Nucleus accumbens (tissue), 56 donors: Measurements from ENCODE around the gene TRIM39.
"Not testable (repeated sequence)": the region's sequence is repeated elsewhere in the genome, so short reads cannot be mapped to it uniquely, and the experiment has no call there.

ENCODE experiments used
- DNase-seq, 56 donors: peaks; one replicate each; lab custom pipeline; 2025; lab: John Stamatoyannopoulos, UW

Gene TRIM39

GRCh38 chr6:30326526-30327231 is at the start of gene TRIM39:
Gene TRIM39 (plus strand): TSS chr6:30326927. CDS start chr6:30329318, 2,391 bp downstream.
- DNase-seq, result peak; percentile 54 to 96 (median 88)

DNA sequence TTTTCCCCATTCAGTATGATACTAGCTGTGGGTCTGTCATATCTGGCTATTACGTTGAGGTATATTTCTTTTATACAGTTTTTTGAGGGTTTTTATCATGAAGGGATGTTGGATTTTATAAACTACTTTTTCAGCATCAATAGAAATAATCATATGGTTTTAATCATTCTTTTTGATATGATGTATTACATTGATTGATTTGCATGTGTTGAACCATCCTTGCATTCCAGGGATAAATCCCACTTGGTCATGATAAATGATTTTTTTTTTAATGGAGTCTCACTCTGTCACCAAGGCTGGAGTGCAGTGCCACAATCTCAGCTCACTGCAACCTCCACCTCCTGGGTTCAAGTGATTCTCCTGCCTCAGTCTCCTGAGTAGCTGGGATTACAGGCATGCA is 45.7 kb upstream of the TRIM39 start:
- not testable (repeated sequence) for DNase-seq

DNA sequence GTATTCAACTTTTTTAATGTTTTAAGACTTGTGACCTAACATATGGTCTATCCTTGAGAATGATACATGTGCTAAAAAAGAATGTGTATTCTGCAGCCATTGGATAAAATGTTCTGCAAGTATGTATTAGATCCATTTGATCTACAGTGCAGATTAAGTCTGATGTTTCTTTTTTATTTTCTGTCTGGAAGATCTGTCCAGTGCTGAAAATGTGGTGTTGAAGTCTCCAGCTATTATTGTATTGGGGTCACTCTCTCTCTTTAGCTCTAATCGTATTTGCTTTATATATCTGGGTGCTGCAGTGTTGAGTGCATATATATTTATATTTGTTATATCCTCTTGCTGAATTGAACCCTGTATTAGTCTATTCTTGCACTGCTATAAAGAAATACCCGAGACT is 44.2 kb upstream of the TRIM39 start:
- DNase-seq, result no peak

GRCh38 chr6:30283761-30284160 is 43.0 kb upstream of the TRIM39 start:
- no peak for DNase-seq

DNA sequence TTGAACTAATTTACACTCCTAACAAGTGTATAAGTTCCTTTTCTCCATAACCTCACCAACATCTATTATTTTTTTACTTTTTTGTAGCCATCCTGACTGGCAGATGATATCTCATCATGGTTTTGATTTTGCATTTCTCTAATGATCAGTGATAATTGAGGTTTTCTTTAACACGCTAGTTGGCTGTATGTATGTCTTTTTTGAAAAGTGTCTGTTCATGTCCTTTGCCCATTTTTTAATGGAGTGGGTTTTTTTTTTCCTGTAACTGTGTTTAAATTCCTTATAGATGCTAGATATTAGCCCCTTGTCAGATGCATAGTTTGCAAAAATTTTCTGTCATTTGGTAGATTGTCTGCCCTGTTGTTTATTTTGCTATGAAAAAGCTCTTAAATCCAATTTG is 39.6 kb upstream of the TRIM39 start:
- no peak for DNase-seq

- no peak for DNase-seq
Measured at GRCh38 chr6:30295837-30296236, 30.9 kb upstream of the TRIM39 start.

DNA sequence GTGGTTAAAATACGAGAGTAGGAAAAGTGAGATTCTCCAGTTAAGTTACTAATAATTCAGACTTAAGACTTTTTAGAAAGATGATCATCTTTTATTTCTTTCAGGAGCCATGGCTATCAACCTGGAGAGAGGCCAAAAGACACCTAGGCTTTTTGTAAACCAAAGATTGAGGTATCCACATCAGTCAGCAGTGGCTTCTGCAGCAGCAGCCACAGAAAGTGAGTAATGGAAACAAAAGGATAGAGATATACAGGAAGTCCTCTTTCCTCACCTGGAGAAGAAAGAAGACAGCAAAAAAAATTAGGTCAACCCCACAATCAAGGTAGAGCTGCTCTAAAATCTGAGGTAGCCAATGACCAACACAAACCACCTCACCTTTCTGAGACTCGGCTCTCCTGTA is 22.7 kb upstream of the TRIM39 start:
- no peak for DNase-seq

DNA sequence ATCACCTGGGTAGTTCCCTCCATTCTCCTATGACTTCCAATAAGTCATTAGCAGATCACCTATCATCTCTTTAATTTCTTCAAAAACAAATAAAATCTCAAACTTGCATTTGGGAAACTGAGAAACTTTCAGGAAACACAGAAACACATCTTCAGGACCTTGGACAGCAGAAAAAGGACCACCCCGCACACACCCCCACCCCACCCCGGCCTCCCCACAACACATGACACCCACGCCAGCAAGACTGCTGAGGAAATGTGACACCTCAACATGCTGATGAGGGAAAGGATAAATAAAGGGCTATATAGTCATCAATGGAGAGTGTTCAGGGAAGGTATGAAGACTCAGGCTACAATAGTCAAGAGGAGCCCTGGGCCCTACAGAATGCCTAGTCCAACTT is 15.6 kb upstream of the TRIM39 start:
- no peak for DNase-seq

- DNase-seq, result no peak
Measured at GRCh38 chr6:30311671-30312070, 15.1 kb upstream of the TRIM39 start.

DNA sequence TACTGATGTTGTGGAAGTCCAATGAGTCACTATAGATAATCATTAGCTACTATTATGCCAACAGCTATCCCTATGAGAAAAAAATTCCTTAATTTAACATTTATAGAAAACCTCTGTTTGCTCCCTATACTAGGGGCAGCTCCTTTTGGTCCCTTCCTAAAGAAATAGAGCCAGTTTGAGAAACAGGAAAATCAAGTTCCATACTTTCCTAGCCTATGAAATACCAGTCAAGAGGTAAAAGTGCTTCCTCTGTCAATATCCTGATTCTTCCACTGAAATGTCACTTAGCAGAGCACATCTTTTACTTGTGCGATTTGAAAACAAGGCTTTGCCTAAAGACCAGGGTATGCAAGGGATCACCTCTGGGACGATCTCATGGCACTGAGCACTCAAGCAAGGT is 14.5 kb upstream of the TRIM39 start:
- DNase-seq, result no peak

DNA sequence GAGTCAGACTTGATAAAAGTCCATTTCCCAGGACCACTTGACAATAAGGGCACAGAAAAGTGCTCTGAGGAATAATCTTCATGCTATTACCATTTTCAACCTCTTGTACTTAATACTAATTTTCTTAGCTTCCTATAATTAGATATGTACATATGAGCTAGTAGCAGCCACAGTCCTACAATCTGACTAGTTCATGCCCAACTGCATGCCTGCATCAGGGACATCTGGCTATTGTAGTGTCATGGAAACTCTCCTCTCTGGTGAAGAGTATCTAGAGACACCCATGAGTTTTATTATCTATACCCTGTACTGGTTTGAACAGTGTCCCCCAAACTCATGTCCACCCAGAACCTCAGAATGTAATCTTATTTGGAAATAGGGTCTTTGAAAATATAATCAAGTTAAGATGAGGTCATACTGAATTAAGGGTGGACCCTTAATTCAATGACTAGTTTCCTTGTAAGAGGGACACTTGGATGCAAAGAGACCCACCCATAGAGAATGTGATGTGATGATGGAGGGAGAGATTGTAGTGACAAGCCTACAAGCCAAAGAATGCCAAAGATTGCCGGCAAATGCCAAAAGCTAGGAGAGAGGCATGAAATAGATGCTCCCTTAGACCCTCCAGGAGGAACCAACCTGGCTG is 13.9 kb upstream of the TRIM39 start:
- DNase-seq, result no peak

GRCh38 chr6:30315156-30315555 is 11.6 kb upstream of the TRIM39 start:
- no peak for DNase-seq

- no peak for DNase-seq
Measured at GRCh38 chr6:30317913-30318589, 8.7 kb upstream of the TRIM39 start.

DNA sequence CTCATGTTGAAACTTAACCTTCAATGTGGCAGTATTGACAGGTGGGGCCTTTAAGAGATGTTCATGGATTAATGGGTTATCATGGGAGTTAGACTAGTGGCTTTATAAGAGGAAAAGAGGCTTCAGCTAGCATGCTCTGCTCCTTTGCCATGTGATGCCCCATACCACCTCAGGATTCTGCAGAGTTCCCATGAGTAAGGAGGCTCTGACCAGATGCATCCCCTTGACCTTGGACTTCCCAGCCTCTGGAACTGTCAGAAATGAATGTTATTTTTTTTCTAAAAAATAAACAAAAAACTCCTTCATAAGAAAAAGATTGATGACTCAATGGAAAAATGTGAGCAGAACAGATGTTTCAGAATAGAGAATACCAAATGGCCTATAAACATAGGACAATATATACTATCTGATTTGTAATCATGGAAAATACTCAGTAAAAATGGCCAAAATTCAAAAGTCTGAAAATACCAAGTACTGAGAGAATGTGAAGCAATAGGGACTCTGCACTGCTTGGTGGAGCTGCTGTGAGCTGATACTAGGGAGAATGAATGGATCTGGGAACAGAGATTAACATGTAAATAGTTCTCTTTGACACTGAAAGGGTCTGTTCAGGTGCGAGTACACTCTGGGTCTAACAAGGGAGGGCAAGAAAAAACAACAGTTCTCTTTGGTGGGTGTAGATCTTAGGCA is 7.4 kb upstream of the TRIM39 start:
- DNase-seq, result no peak

GRCh38 chr6:30321692-30322388 is 4.9 kb upstream of the TRIM39 start:
- no peak for DNase-seq

DNA sequence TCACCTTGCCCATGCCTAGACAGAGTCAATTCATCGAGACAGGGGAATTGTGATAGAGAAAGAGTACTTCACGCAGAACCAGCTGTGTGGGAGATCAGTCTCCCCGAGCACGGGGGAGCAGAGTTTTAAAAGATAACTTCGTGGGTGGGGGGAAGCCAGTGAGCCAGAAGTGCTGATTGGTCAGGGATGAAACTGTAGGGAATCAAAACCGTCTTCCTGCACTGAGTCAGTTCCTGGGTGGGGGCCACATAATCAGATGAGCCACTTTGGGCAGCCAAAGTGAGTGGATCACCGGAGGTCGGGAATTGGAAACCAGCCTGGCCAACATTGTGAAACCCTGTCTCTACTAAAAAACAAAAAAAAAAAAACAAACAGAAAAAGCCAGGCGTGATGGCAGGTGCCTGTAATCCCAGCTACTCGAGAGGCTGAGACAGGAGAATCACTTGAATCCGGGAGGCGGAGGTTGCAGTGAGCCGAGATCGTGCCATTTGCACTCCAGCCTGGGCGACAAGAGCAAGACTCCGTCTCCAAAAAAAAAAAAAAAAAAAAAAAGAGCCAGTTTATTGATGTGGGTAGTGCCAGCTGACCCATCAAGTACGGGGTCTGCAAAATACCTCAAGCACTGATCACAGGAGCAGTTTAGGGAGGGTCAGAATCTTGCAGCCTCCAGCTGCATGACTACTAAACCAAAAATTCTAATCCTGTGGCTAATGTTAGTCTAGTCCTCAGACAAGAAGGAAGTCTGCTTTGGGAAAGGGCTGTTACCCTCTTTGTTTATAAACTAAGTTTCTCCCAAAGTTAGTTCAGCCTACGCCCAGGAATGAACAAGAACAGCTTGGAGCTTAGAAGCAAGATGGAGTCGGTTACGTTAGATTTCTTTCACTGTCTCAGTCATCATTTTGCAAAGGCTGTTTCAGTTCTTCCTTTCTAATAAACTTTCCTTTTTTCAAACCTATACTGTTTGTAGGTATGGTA is 3.9 kb upstream of the TRIM39 start:
- peak in 1 of 56 donors; percentile 2 for DNase-seq

- DNase-seq, result no peak
Measured at GRCh38 chr6:30323806-30324205, 2.9 kb upstream of the TRIM39 start.

DNA sequence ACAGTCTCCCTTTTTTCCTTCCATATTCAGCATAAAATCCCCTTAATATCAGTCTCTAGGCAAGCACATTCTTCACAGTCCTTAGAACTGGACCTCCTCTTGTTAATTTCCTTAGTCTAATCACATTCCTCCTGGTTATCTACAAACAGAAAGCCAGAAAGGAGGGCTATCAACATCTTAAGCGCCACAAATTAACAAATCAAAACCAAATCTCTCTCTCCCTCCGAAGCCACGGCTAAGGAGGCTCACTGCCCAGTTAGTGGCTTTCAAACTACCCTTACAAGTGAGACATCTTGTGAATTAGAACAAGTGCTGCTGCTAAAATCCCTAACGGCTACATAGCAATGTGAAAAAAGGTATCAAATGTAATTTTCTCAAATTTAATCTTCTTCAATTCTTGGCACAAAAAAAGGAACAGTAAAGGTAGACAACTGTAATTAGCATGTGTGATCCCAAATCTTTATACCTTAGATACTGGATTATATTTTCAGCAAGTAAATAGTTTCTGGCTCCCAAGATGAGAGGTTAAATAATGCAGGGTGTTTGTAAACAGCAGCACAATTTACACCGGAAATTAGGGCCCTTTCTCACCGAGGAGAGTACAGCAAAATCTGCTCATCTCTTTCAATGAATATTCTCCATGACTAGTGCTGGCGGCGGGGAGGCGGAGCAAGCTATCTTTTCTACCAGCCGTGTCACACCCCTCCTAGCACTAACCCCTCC is 1.4 kb upstream of the TRIM39 start:
- DNase-seq, result peak in 13 of 56 donors; percentile 10 to 72 (median 53)
